WTC11 (cell line): Measurements from ENCODE around the gene ORM2.

Experiments used
- NR3C1 ChIP-seq: sonication (generic); formaldehyde crosslinking; conservative IDR thresholded peaks from 2 replicates; pipeline ENCODE4 v1.8.1; 2023; ENCODE audit warnings: low read depth, mild to moderate bottlenecking, missing genetic modification reagents
- SMAD3 ChIP-seq: sonication (generic); formaldehyde crosslinking; IDR thresholded peaks from 2 replicates; pipeline ENCODE4 v1.8.0; 2022; ENCODE audit warnings: missing genetic modification reagents, mild to moderate bottlenecking, borderline replicate concordance
- TF ChIP-seq, protein P1 (sequence below): fragments of 200-600 bp; IDR thresholded peaks from 2 replicates; pipeline ENCODE4 v1.8.0; 2022; ENCODE audit warnings: antibody characterized with exemption
- TF ChIP-seq, protein P2 (sequence below): sonication (generic); formaldehyde crosslinking; IDR thresholded peaks from 2 replicates; pipeline ENCODE4 v1.8.0; 2022; ENCODE audit warnings: mild to moderate bottlenecking, missing genetic modification reagents

DNA sequence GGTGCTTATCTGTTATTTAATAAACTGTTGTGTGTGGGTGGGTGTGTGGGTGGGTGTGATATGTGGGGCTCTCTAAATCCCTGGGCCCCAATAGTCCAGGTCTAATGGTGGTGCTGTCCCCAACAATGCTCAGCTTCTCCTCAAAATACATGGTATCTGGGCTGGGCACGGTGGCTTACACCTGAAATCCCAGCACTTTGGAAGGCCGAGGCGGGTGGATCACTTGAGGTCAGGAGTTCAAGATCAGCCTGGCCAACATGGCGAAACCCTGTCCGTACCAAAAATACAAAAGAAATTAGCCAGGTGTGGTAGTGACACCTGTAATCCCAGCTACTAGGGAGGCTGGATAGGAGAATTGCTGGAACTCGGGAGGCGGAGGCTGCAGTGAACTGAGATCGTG is 11.3 kb upstream of the ORM2 start:
- TF ChIP-seq, protein P1, sequence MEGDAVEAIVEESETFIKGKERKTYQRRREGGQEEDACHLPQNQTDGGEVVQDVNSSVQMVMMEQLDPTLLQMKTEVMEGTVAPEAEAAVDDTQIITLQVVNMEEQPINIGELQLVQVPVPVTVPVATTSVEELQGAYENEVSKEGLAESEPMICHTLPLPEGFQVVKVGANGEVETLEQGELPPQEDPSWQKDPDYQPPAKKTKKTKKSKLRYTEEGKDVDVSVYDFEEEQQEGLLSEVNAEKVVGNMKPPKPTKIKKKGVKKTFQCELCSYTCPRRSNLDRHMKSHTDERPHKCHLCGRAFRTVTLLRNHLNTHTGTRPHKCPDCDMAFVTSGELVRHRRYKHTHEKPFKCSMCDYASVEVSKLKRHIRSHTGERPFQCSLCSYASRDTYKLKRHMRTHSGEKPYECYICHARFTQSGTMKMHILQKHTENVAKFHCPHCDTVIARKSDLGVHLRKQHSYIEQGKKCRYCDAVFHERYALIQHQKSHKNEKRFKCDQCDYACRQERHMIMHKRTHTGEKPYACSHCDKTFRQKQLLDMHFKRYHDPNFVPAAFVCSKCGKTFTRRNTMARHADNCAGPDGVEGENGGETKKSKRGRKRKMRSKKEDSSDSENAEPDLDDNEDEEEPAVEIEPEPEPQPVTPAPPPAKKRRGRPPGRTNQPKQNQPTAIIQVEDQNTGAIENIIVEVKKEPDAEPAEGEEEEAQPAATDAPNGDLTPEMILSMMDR: no peak
- no peak for TF ChIP-seq SMAD3 (CRISPR knock-in tag)
- TF ChIP-seq, protein P2, sequence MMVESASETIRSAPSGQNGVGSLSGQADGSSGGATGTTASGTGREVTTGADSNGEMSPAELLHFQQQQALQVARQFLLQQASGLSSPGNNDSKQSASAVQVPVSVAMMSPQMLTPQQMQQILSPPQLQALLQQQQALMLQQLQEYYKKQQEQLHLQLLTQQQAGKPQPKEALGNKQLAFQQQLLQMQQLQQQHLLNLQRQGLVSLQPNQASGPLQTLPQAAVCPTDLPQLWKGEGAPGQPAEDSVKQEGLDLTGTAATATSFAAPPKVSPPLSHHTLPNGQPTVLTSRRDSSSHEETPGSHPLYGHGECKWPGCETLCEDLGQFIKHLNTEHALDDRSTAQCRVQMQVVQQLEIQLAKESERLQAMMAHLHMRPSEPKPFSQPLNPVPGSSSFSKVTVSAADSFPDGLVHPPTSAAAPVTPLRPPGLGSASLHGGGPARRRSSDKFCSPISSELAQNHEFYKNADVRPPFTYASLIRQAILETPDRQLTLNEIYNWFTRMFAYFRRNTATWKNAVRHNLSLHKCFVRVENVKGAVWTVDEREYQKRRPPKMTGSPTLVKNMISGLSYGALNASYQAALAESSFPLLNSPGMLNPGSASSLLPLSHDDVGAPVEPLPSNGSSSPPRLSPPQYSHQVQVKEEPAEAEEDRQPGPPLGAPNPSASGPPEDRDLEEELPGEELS (CRISPR knock-in tag): no peak
- no peak for TF ChIP-seq NR3C1 (CRISPR knock-in tag)
